C4-2B (cell line): ENCODE measurements around the gene RASGEF1C.

Source experiments
- H3K27ac ChIP-seq: fragments of 450-650 bp; 2 replicates; pipeline ENCODE4 v1.5.1; 2017
- ZFX ChIP-seq: fragments of 450-650 bp; IDR thresholded peaks from 2 replicates; pipeline ENCODE4 v1.6.1; 2017
- TF ChIP-seq, protein P1 (sequence below): fragments of 450-650 bp; conservative IDR thresholded peaks from 2 replicates; pipeline ENCODE4 v1.5.1; 2017; ENCODE audit warnings: mild to moderate bottlenecking

The RASGEF1C gene

DNA sequence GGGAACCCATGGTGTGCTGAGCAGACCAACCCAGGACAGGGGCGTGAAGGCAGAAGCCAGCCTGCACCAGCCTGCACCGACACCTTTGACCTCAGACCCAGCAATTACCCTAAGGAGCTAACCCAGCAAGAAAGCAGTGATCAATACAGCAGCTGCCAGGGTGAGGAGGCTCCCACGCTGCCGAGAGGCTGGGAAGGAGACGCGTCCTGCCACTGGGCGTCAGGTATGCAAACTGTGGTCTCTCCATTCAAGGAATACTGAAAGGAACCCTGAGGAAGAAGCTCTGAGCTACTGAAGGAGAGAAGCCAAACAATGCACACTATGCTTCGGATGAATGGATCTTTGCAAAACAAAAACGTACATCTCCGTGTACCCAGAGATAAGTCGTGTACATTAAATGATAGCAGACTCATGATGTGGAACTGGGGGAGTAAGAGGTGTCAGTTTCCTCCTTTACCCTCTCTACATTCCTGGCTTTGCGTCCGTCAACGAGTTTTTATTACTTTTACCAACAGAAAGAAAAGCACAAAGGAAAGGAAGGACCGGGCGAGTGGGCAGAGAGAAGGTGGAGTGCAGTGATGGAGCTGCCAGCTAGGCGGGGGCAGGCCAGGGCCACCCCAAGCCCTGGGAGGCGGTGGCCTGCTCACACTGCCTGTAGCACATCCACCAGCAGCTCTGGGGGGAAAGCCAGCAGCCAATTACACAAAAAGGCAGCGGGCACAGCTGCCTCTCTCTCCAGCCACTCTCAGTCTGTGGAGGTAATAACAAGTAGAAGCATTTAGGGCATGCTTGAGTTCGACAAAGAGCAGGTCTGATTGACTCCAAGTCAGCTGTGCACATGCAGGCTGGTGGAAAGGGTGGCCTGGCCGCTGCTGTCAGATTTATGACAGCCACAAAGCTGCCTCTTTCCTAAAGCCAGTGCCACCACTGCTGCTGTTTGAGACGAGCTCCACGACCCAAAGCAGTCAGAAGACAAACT is 29.3 kb downstream of the RASGEF1C start:
- TF ChIP-seq ZFX: no peak
- TF ChIP-seq, protein P1, sequence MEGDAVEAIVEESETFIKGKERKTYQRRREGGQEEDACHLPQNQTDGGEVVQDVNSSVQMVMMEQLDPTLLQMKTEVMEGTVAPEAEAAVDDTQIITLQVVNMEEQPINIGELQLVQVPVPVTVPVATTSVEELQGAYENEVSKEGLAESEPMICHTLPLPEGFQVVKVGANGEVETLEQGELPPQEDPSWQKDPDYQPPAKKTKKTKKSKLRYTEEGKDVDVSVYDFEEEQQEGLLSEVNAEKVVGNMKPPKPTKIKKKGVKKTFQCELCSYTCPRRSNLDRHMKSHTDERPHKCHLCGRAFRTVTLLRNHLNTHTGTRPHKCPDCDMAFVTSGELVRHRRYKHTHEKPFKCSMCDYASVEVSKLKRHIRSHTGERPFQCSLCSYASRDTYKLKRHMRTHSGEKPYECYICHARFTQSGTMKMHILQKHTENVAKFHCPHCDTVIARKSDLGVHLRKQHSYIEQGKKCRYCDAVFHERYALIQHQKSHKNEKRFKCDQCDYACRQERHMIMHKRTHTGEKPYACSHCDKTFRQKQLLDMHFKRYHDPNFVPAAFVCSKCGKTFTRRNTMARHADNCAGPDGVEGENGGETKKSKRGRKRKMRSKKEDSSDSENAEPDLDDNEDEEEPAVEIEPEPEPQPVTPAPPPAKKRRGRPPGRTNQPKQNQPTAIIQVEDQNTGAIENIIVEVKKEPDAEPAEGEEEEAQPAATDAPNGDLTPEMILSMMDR: no peak
- no peak overlapping the region for H3K27ac ChIP-seq

GRCh38 chr5:180178531-180179441 is 30.2 kb downstream of the RASGEF1C start:
- TF ChIP-seq, protein P1: no peak
- no peak for TF ChIP-seq ZFX

DNA sequence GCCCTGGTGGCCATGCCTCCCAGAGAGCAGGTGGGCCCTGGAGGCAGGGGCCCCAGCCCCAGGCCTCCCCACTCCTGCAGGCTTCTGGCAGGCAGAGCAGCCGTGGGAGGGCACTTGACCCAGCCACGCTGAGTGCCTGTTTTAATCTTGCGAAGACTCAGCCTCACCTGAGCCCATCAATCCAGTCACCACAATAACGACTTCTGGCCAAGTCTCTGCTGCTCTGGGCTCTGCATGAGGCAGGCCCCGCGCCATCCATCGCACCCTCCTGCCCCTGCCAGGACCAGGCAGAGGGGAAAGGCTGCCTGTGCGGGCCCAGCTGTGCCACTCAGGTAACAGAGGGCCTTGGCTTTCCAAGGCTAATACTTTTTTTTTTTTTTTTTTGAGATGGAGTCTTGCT is 32.8 kb downstream of the RASGEF1C start:
- TF ChIP-seq ZFX: no peak
- TF ChIP-seq, protein P1: no peak
- H3K27ac ChIP-seq: no peak overlapping the region

More at GRCh38 chr5:180178531-180179441, 30.2 kb downstream of the RASGEF1C start:
- H3K27ac ChIP-seq: no peak overlapping the region

- TF ChIP-seq, protein P1: no peak
- TF ChIP-seq ZFX: no peak
- H3K27ac ChIP-seq: no peak overlapping the region
Measured at GRCh38 chr5:180175015-180175431, 34.0 kb downstream of the RASGEF1C start.

GRCh38 chr5:180174587-180174972 is 34.4 kb downstream of the RASGEF1C start:
- no peak overlapping the region for H3K27ac ChIP-seq
- no peak for TF ChIP-seq ZFX
- TF ChIP-seq, protein P1: no peak

GRCh38 chr5:180173875-180174586 is 35.0 kb downstream of the RASGEF1C start:
- H3K27ac ChIP-seq: no peak overlapping the region
- TF ChIP-seq, protein P1: no peak
- TF ChIP-seq ZFX: no peak
